NCI-H1092 treated with DMSO at 0.1 percent for 48 hours (cell line): ENCODE measurements around the gene CD2BP2.
"Not testable (repeated sequence)": the region's sequence is repeated elsewhere in the genome, so short reads cannot be mapped to it uniquely, and the experiment has no call there.

Experiments used
- DNase-seq: peaks from one replicate; lab custom pipeline; 2025; lab: John Stamatoyannopoulos, UW

Gene CD2BP2

DNA sequence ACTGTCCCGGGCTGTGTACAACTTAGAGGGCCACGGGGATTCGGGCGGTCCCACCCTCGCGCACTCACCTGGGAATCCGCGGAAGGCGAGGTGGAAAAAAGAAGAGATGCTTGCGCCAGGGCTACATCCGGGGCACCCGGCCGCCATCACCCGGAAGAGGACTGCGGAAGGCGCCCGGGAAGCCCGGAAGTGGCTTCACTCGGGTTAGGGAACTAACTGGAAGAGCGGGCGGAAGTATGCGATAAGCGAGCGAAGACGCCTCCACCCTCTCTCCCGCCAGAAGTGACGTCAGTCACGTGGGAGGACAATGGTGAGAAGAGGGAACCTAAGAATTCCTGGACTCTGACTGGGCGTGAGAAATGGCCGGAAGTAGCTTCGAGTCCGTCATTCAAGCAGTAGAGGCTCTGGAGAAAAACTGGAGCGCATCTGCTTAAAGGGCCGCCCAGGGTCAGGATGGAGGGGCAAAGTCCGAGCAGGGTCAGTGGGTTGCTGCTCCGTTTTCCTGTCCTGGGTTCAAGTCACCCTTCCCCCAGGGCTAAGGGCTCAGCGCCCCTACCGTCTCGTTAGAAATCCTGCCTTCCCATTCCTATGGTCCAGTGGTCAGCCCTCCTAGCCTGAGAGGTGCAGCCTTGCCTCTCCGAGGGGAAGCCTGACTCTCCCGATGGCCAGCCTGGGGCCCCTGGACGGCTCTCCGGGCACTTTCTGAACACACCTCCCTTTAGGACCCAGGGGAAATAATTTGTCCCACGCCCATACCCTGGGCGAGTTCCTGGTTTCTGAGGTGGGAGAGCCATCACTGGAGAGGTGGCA is at the start of gene CD2BP2:
Gene CD2BP2, minus strand, starts transcription at position 165 of the 810 bp plus-strand sequence. CDS start 627 bp downstream, outside the sequence.
- DNase-seq: peak; percentile 98

- DNase-seq: no peak
These were observed 46.8 kb upstream of the CD2BP2 start for GRCh38 chr16:30401768-30402425.

GRCh38 chr16:30399435-30400186 is 44.5 kb upstream of the CD2BP2 start:
- no peak for DNase-seq

GRCh38 chr16:30398661-30399434 is 43.7 kb upstream of the CD2BP2 start:
- no peak for DNase-seq

DNA sequence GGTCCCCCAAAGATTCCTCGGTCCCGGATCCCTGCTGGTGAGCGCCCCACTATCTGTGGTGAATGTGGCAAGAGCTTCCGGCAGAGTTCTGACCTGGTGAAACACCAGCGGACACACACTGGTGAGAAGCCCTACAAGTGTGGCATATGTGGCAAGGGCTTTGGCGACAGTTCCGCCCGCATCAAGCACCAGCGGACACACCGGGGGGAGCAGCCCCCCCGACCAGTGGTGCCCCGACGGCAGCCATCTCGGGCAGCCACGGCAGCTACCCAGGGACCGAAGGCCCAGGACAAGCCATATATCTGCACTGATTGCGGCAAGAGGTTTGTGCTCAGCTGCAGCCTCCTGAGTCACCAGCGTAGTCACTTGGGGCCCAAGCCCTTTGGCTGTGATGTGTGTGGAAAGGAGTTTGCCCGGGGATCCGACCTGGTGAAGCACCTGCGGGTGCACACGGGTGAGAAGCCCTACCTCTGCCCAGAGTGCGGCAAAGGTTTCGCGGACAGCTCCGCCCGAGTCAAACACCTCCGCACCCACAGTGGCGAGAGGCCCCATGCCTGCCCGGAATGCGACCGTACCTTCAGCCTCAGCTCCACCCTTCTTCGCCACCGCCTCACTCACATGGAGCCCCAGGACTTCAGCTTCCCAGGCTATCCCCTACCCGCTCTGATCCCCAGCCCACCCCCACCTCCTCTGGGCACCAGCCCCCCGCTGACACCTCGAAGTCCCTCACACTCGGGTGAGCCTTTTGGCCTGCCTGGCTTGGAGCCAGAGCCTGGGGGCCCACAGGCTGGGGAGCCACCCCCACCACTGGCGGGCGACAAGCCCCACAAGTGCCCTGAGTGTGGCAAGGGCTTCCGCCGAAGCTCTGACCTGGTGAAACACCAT is 42.9 kb upstream of the CD2BP2 start:
- no peak for DNase-seq

DNA sequence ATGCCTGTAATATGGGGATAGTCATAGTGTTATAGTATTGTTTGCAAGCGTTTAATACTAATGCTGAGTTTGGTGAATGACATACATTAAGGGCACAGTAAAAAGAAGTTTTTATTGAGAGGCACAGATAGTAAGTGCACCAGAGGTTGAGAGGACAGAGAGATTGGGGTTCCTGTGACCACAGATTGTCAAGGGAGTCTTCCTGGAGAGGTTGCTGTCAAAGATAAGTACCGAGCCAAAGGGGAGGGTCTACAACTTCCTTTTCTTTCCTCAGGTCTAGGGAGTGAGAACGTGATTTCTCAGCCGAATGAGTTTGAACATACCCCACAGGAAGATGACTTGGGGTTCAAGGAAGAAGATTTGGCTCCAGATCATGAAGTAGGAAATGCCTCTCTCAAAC is 41.9 kb upstream of the CD2BP2 start:
- DNase-seq: no peak

GRCh38 chr16:30396627-30397026 is 41.5 kb upstream of the CD2BP2 start:
- not testable (repeated sequence) for DNase-seq

DNA sequence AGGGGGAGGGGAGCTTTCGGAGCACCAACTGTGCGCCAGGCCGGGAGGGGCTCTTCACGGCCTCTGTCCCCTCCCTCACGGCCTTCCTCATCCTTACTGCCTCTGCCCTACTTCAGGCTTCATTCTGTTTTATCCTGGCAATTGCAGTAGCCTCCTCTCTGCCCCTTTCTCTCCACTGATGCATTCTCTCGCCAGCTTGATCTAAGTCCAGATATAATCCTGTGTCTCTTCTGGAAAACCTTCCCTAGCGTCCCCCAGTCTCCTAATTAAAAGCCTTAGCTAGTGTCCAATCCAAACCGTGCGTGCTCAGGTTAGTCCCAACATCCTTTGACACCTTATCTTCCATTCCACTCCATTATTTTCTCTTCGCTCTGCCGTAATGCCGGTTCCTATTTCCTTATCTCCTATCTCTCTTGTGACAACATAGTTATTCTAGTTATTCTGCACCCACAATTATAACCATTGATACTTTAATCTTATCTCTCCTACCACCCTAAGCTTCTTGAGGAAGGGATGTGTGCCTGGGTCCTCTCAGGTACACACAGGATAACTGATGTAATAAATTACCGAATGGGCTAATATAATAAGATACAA is 41.0 kb upstream of the CD2BP2 start:
- DNase-seq: peak; percentile 58

GRCh38 chr16:30395155-30395991 is 40.3 kb upstream of the CD2BP2 start, which contains the start of gene ZNF48:
ZNF48 (plus strand) TSS chr16:30395420; CDS start chr16:30395795, 375 bp downstream.
- DNase-seq: peak; percentile 90

- DNase-seq: peak; percentile 58
These were observed 39.6 kb upstream of the CD2BP2 start for GRCh38 chr16:30394592-30395154.

- DNase-seq: no peak
These were observed 28.4 kb upstream of the CD2BP2 start for GRCh38 chr16:30383521-30383920.

GRCh38 chr16:30382111-30382881 is 27.2 kb upstream of the CD2BP2 start, which contains the start of gene SEPTIN1:
SEPTIN1 (minus strand) TSS chr16:30382561; CDS start chr16:30382542, 19 bp downstream.
- no peak for DNase-seq

DNA sequence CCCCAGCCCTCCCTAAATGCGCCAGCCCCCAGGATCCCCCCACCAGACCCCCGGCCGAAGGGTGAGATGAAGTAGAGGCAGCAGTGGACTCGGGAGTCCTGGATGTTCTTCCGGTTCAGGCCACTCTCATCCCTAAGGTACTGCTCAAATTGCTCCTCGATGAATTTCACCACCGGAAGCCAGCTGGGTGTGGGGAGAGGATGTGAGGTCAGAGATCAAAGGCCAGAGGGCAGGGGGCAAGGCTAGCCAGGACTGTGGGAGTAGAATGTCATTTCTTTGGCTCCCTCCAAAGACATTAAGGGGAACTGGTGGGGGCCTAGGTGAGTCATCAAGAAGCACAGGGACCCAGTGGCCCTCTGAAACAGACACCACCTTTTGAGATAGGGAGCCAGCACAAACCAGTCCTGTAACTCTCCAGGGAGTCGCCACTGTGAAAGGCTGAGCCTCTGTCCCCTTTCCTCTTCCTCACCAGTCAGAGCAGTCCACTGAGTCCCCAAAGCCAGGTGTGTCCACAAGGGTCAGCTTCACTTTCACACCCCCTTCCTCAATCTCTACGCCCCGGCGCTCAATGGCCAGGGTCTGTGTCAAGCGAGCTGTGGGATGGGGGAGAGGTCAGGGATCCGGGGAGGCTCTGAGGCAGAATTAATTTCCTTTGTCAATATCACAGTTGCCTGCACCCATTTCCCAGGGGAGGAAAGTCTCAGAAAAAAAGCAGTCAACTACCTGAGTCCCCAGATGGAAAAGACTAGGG is 26.4 kb upstream of the CD2BP2 start:
- no peak for DNase-seq

DNA sequence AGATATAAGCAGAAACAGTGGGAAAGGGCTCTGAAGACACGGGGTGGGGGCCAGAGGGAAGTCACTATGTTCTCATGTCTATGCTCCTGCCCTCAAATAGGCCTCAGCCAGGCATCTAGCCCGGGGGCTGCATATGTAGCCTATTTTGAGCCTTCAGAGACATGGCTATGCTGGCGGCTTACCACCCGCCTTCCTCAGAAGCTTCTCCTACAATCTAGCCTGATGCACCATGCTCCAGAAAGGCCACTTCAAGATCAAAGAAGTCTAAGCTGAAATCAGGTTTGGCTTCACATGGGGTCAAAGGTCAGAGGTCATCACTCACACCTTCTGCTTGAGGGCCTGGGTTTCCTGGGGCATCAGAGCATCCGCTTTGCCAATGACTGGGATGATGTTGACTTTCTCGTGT is 25.7 kb upstream of the CD2BP2 start:
- no peak for DNase-seq

DNA sequence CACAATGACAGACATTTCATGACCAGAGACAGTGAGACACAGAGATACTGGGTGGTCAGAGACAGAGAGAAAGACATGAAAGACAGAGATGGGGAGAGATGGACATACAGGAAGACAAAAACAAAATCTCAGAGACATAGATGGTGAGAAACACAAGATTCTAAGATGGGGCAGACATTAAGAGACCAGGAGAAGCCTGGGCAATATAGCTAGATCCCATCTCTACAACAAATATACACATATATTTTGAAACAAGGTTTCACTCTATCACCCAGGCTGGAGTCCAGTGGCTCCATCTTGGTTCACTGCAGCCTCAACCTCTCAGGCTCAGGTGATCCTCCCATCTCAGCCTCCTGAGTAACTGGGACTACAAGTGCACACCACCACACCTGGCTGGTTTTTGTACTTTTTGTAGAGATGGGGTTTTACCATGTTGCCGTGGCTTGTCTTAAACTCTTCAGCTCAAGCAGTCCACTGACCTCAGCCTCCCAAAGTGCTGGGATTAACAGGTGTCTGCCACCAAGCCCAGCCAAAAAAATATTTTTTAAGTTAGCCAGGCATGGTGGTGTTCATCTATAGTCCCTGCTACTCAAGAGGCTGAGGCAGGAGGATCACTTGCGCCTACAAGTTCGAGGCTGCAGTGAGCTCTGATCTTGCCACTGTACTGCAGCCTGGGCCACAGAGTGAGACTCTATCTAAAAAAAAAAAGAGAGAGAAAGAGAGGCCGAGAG is 25.1 kb upstream of the CD2BP2 start:
- DNase-seq: no peak

DNA sequence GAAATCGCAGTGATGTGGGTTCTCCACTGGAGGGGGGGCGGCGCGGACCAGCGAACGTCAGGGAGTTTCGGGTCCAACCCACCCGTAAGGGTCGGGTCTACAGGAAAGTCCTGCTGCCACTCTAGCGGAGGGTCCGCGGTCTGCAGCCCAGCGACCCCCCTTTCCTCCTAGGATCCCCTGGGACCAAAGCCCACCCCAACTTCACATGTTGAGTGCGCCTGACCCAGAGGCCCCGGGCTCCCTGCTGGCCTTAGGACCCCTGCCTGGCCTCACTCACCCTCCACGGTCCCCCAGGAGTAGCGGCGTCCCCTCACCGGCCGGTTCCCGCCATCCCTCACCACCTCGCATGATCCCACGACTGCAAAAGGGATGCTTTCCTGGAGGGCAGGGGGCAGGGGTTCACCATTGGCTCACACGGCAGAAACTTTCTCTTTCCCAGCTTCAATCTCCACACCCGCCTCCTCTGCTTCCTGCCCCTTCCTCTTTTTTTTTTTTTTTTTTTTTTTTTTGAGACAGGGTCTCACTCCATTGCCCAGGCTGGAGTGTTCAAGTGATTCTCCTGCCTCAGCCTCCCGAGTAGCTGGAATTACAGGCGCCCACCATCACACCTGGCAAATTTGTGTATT is 24.2 kb upstream of the CD2BP2 start:
- DNase-seq: no peak
